Measurements from ENCODE around the gene MAML2. TPM values are rescaled to one million over a fixed set of nuclear protein-coding genes. Genes with fewer than 3 reads are reported as not detected.

The MAML2 gene
- polyA plus RNA-seq, 3 donors = 0.57 to 7.6 (median 1.2) TPM

DNA sequence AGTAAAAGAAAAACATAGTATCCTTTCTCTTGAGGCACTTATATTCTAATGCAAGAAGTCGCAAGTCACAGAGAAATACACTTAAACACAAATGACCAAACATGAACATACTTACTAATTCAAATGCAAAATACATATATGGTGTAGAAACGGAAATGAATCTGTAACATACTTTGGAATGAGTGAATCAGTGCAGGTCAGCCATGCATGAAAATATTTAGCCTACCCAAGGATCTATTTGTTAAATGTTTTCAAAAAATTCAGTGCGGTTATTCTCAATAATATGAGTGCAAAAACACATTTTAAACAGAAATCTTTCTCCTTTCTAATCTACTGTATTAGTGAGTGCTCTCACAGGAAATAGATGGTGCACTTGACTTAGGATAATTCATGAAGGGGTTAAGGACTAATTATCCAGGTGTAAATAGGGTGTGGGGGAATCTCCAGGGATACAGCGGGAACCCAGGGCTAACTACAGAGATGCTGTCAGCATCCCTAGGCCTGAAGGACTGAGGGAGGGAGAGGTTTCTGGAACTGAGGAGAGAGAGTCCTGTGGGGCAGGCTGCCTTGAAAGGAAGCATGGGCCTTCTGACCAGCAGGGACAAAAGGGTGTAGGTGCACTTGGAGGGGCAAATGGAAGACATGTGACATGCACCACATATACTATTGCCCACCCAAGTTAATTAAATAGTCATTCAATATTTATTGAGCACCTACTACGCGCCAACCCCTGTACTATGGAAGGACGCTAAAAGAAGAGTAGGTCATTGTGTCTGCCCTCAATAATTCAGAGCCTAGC lies 139.2 kb downstream of the MAML2 start:
- no peak overlapping the region for H3K27ac ChIP-seq (ENCODE audit: low read depth in 1 of 2, low read length in 2 of 2)

DNA sequence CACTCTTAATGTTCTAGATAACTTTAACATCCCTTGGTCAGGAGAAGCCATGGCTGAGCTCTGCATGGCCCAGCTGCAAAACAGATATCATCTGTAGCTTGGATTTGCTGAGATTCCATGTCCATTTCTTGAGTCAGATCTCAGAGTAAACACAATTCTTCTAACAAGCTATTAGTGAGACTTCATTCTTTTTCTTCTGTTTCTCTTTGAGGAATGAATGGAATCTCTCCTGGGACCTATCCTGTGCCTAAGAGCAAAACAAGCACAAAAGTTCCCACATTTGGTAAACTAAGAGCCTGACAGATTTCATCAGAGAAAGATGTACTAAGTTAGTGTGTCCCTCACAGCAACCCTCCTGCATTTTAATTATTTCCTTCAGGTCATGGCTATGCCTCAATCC lies 142.8 kb downstream of the MAML2 start:
- no peak overlapping the region for H3K9ac ChIP-seq (ENCODE audit: insufficient read depth, low read length, poor library complexity, severe bottlenecking)
- Mint-ChIP-seq H3K27me3 (ENCODE audit: low read depth in 3 of 3) (peaks cover 0 to 3% (median 2%) of the 10 kb centered on the region in 3 donors), H3K4me3 (no peak overlapping the region), H3K36me3 (peaks cover 3 to 15% of the 10 kb centered on the region in 2 donors), H3K27ac (peak overlapping the region in 2 of 7 donors; percentile 3 to 19), H3K4me1 (peaks cover 41% of the 10 kb centered on the region), H3K9me3 (peaks cover 0 to 1% (median 0%) of the 10 kb centered on the region in 7 donors)
- no peaks in the 10 kb centered on the region for H3K9me3 ChIP-seq (replicated peaks in 1 of 2; ENCODE audit: control insufficient read depth in 1 of 2, insufficient read depth in 1 of 2, low read length in 2 of 2)
- no peak overlapping the region for H3K4me3 ChIP-seq (replicated peaks in 1 of 3; ENCODE audit: low read depth in 2 of 3, low read length in 3 of 3)
- peaks cover 21 to 24% of the 10 kb centered on the region in 2 donors for H3K4me1 ChIP-seq (ENCODE audit: control insufficient read depth in 1 of 2, insufficient read depth in 2 of 2, low read length in 2 of 2)
- H3K36me3 ChIP-seq (replicated peaks in 1 of 2; ENCODE audit: control insufficient read depth in 1 of 2, insufficient read depth in 2 of 2, low read length in 2 of 2) = no peaks in the 10 kb centered on the region
- H4K20me1 ChIP-seq (ENCODE audit: insufficient read depth, low read length) = no peaks in the 10 kb centered on the region
- no peak overlapping the region for H2AFZ ChIP-seq (ENCODE audit: insufficient read depth, low read depth, low read length, poor library complexity, severe bottlenecking)
- TF ChIP-seq CTCF (IDR thresholded peaks at IDR 0.05) = no peak
- H3K27ac ChIP-seq (ENCODE audit: low read depth in 1 of 2, low read length in 2 of 2) = no peak overlapping the region
- H3K79me2 ChIP-seq (ENCODE audit: insufficient read depth, low read length) = no peaks in the 10 kb centered on the region
- intact Hi-C loops (cut with micrococcal nuclease) = no loop called here
- no peaks in the 10 kb centered on the region for H3K27me3 ChIP-seq (ENCODE audit: control insufficient read depth in 2 of 2, insufficient read depth in 2 of 2, low read length in 2 of 2)
- H3K4me2 ChIP-seq (replicated peaks; ENCODE audit: extremely low read depth, low read length, poor library complexity, severe bottlenecking) = no peak overlapping the region
- no peak for DNase-seq

More for the DNA sequence above, 139.2 kb downstream of the MAML2 start:
- Histone ChIP-seq H3K4me1 (ENCODE audit: control insufficient read depth in 1 of 2, insufficient read depth in 2 of 2, low read length in 2 of 2) (peaks cover 26 to 32% of the 10 kb centered on the region in 2 donors), H3K4me3 (replicated peaks in 1 of 3; ENCODE audit: low read depth in 2 of 3, low read length in 3 of 3) (no peak overlapping the region), H3K9me3 (replicated peaks in 1 of 2; ENCODE audit: control insufficient read depth in 1 of 2, insufficient read depth in 1 of 2, low read length in 2 of 2) (no peaks in the 10 kb centered on the region), H3K4me2 (replicated peaks; ENCODE audit: extremely low read depth, low read length, poor library complexity, severe bottlenecking) (no peak overlapping the region), H3K9ac (ENCODE audit: insufficient read depth, low read length, poor library complexity, severe bottlenecking) (no peak overlapping the region), H3K36me3 (replicated peaks in 1 of 2; ENCODE audit: control insufficient read depth in 1 of 2, insufficient read depth in 2 of 2, low read length in 2 of 2) (no peaks in the 10 kb centered on the region), H4K20me1 (ENCODE audit: insufficient read depth, low read length) (no peaks in the 10 kb centered on the region), H2AFZ (ENCODE audit: insufficient read depth, low read depth, low read length, poor library complexity, severe bottlenecking) (no peak overlapping the region), H3K27me3 (ENCODE audit: control insufficient read depth in 2 of 2, insufficient read depth in 2 of 2, low read length in 2 of 2) (no peaks in the 10 kb centered on the region), H3K79me2 (ENCODE audit: insufficient read depth, low read length) (no peaks in the 10 kb centered on the region)
- H3K27me3 Mint-ChIP-seq (ENCODE audit: low read depth in 3 of 3) = no peaks in the 10 kb centered on the region
- H3K36me3 Mint-ChIP-seq = peaks cover 3 to 15% of the 10 kb centered on the region in 2 donors
- intact Hi-C loops (cut with micrococcal nuclease) = no loop called here
- H3K9me3 Mint-ChIP-seq = peaks cover 0 to 1% (median 0%) of the 10 kb centered on the region in 7 donors
- H3K27ac Mint-ChIP-seq = peak overlapping the region in 2 of 7 donors; percentile 26 to 30
- TF ChIP-seq CTCF (IDR thresholded peaks at IDR 0.05) = no peak
- H3K4me3 Mint-ChIP-seq = no peak overlapping the region
- no peak for DNase-seq
- peaks cover 43% of the 10 kb centered on the region for H3K4me1 Mint-ChIP-seq
- WGBS (ENCODE audit: insufficient coverage) = no CpG with 5 or more reads among the region's 7 CpGs
